T-helper 9 cell (primary cell): Measurements from ENCODE around the gene NFIX.

Experiments
- DNase-seq: peaks from one replicate; pipeline ENCODE4 v3.0.0-alpha.2; 2020

Gene NFIX

GRCh38 chr19:13115936-13116281 is 120.6 kb downstream of the NFIX start:
- no peak for DNase-seq

DNA sequence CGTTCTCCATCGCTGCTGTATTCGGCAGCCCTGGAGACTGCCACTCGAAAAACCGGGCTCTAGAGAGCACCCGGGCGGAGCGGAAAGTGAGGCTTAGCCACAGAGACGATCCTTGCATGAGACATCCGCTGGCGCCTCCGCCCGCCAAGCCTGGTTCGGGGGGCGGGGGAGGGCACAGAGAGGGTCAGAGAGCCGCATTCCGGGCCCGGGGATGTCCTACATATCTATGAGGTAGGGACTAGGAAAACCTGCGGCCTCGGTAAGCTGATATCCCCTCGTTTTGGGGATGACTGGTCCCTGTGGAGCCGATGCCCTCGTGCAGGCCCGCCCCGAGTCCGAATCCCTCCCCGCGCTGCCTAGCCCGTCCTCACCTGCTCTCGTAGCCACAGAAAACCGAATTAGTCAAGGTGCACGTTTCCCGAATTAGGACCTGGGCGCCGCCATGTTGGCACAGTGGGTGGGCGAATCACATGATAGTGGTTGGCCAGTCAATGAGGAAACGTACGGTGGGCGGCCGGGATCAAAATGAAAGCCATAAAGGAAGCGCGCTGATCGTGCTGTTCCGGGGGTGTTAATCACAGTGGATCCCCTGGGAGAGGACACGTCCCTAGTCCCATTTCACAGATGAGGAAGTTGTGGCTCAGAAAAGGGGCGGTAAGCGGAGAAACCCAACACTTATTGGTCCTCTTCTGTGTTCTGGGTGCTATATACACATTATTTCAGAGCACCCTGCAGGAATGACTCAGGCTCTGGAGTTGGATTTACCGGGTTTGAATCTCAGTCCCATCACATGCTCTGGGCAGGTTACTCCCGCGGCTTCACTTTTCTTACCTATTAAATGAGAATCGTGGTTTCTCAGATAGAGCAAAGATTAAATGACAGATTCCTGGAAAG is 121.3 kb downstream of the NFIX start, which contains the start of gene TRMT1:
TSS of gene TRMT1 (minus strand) at position 459 of the 894 bp plus-strand sequence. CDS start at position 118, 341 bp downstream.
- DNase-seq, result peak; percentile 87

GRCh38 chr19:13117176-13117771 is 122.0 kb downstream of the NFIX start:
- no peak for DNase-seq

DNA sequence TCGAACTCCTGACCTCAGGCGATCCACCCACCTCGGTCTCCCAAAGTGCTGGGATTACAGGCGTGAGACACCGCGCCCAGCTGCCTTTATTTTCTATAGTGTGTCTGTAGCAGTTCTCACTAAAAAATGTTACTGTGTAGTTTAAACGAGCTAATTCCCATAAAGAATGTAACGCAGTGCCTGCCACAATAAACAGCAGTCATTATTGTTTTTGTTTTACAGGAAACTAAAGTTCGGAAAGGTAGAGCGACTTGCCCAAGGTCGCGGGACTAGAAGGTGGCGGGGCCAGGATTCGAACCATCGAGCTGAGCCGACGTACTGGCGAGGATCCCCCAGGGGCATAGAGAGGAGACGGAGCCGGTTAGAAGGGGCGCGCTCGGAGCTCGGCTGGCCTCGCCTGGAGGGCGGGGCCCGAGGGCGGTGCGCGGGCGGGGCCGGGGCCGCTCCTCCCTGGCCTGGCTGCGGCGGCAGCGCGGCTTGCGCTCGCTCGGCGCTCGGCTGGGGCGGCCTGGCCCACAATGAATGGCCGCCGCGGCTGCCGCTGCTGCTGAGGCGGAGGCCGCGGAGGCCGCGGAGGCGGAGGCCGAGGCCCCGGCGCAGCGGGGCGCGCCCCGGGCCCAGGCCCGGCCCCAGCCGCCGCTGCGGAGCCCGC is 122.6 kb downstream of the NFIX start, which contains the start of gene NACC1:
TSS of gene NACC1 (plus strand) at position 493 of the 652 bp plus-strand sequence. CDS start 16,944 bp downstream, outside the sequence.
- DNase-seq, result peak; percentile 79

DNA sequence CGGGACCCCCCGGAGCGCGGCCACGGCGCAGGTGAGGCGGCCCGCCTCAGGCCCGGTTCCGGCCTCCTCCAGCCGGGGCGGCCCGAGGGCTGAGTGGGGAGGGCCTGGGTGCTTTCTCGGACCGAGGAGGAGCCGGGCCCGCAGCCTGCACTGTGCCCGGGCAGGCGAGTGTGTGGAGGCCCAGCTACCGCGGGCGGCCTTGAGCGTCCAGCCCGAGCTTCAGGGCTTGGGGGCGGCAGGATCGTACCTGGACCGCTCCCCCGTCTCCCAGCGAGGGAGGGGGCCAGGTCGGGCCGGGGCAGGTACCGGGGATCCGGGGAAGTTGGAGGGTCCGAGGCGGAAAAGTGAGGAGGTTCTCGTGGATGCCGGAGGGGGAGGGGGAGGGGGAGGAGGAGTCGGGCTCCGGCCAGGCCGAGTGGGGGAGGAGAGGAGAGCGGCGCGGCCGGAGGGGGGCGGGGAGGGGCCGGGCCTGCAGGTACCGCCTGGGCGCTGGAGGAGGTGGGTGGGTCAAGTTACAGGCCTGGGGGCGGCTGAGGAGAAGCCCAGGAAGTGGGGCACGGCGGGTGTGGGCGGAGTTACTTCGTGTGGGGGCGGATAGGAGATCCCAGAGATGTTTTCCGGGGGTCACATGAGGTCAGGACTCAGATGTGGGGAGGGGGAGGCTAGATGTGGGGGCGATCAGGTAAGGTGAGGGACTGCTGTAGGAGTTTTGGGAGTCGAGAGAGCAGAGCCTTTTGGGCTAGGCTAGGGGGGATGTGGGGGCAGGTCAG is 123.3 kb downstream of the NFIX start:
- DNase-seq, result no peak

DNA sequence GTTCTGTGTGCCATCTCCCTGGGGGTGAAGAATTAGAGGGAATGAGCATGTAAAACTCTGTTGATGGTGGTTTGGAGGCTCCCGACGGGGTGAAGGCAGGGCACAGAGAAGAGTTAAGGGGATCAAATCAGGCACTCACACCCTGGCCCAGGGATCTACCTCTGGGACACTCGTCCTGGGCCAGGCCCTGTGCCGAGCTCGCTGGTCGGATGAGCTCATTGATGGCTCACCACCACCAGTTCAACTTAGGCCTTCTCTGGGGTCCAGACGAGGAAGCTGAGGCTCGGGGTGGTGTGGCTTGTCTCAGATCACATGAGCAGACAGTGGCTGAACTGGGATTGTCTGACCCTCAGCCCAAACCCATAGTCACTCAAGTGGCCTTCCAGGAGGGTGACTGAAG is 124.4 kb downstream of the NFIX start:
- DNase-seq, result no peak

- DNase-seq, result no peak
These were observed 124.8 kb downstream of the NFIX start for GRCh38 chr19:13120031-13120430.

DNA sequence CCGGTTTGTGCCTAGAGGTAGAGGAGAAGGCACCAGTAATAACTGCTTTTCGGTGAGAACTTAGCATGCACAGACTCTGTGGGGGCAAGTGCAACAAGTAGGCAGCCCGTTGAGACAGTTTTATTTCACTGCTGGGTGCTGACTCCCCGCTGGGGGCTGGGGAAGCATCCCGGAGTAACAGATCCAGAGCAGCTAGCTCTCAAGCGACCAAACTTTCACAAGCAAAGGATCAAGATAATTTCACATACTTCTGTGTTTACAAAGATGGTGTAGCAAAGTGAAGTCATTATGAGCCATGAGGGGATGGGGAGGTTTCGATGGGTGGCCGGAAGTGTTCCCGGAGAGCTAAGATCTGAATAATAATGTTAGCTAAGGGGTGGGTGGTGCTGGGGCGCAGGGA is 125.5 kb downstream of the NFIX start:
- DNase-seq, result no peak

GRCh38 chr19:13121551-13122274 is 126.4 kb downstream of the NFIX start:
- DNase-seq, result no peak

GRCh38 chr19:13122275-13122878 is 127.1 kb downstream of the NFIX start:
- DNase-seq, result no peak

DNA sequence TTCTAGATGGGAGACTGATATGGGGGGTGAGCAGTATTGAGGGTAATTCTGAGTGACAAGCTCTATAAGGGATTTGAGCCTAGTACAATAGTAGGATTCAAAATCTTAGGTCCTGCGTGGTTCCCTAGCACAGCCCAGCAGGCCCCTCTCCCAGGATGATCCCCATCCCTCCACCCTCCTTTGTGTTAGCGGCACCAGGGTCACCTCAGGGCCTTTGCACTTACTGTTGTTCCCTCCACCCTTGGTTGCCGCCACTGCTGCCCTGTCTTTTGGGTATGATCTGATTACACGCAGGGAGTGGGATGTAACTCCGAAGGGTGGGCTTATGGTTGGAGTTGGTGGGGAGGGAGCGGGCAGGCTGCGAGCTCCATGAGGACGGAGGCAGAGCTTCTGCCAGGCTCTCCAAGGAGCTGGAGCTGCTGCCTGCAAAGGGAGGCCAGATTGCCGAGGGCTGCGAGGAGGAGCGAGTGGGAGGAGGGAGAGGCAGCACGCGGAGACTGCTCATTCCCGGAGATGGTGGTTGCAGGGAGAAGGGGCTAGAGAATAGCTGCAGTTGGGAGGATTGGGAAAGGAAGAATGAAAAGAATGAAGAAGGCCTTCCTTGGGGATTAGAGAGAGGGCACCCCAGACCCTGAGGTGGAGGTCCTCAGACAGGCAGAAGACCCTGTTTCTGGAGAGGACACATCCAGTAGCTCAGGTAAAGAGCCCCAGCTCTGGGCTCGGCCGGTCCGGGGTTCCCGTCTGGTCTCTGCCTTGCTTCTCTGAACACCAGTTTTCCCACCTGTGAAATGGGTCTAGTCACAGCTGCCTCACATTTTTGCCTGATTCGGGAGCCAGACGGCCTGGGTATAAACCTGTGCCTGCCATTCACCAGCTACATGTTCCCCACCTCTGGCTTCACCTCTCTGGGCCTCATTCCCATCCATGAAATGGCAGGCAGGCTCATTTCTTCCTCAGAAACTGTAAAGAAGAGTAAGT is 128.0 kb downstream of the NFIX start:
- DNase-seq, result no peak

DNA sequence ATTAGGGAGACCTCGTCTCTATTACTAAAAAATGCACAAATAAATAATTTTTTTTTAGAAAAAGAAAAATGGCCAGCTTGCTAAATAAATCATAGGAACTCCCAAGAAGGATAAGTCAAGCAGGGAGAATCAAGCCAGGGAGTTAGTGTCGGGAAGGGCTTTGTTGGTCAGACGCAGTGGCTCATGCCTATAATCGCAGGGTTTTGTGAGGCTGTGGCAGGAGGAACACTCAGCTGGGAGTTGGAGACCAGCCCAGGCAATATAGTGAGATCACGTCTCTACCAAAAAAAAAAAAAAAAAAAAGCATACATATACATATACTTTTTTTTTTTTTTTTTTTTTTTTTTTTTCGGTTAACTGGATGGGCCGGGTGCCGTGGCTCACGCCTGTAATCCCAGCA is 131.8 kb downstream of the NFIX start:
- DNase-seq, result no peak

- DNase-seq, result no peak
These were observed 132.7 kb downstream of the NFIX start for GRCh38 chr19:13127811-13128575.

DNA sequence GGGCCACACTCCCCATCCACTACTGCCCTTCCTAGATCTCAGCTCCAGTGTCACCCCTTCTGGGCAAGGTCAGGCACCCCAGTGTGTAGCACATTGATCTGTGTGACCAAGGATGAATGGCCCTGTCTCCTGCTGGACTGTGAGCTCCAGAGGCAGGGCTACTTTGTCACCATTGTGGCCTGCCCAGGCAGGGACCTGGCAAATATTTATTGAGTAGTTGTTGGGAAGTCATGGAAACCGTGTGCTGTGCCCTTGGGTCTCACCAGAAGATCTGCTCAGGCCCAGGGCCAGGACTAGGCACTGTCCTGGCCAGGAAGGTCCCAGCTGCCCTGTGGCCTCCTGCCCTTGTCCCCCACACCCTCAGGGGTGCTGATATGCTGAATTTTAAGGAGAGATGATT is 133.3 kb downstream of the NFIX start:
- no peak for DNase-seq

DNA sequence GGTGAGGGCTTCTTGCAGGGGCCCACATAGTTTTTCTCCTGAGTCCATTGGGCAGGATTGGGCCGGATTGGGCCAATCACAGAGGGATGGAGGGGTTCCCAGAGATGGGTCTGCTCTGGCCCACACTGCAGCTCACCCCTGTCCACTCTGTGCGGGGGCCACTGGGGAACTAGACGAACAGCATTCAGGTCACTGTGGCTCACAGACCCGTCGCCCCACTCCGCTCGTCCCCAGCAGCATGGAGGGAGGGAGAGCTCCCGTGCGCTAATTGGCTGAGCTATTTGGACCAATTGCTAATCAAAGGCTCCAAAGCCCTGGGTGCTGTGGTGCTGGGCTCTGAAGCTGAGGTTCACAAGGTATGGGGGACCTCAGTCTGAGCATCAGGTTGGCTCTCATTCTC is 134.1 kb downstream of the NFIX start:
- no peak for DNase-seq

DNA sequence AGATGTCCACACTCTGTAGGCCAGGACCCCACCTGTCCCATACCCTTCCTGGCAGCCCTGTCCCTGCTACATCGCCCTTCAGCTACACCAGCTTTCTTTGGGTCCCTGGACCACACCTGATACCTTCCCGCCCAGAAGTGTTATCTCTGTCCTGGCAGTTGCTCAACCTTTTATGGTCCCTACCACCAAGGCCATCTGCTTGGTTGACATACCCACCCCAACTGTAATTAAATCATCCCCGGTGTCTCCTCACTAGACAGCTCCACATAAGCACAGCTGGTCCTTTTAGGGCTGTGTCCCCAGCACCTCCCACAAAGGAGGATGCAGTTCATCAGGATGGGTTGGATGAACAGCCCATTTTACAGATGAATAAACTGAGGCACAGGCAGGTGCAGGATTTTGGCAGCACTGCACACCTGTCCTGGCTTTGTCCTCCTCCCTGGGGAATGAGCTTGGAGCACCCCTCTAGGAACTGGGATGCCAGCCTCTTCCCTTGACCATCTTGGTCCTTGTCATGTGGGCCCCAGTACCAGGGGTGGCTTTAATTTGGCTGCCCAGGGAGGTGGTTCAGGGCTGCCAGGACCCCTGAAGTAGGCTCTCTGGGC is 135.7 kb downstream of the NFIX start:
- no peak for DNase-seq

DNA sequence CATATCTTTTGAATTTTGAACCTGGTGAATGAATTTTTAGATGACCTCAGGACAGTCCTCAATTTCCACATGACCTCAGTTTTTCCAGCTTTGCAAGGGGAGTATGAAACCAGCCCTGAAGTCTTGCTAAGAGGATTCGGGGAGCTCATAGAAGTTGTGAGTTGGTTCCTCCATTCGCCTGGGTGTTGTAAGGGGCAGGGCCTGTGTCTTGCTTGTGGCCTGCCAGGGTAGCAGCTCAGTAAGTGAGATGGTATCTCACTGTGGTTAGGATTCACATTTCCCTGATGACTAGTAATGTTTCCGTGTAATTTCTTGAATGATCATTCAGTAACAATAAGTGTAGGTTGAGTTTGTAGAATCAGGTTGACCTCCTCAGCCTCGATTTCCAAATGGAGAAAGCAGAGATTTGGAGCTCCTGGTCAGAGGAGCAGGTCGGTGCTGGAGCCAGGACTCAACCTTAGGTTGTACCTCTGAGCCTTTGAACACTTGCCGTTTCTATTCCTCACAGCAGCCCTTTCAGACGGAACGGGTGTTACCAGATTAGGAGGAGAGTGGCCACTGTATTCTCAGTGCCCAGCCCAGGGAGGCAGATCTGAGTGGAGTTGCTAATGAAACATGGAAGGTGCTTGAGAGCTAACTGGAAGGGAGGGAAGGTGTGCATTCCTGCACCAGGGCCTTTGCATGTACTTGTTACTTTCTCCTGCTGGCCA is 137.4 kb downstream of the NFIX start:
- DNase-seq, result no peak

- no peak for DNase-seq
These were observed 138.1 kb downstream of the NFIX start for GRCh38 chr19:13133241-13133870.
